Renal pelvis (tissue), 4 donors: Measurements from ENCODE around the gene CLEC16A. TPM values are rescaled to one million over a fixed set of nuclear protein-coding genes. Genes with fewer than 3 reads are reported as not detected.
"Not testable (repeated sequence)": the region's sequence is repeated elsewhere in the genome, so short reads cannot be mapped to it uniquely, and the experiment has no call there.

Source experiments
- DNase-seq: peaks from one replicate; pipeline ENCODE4 v3.0.0-alpha.2; 2013
- polyA plus RNA-seq, 3 donors: library from polyadenylated mRNA; unstranded; fragments of 120-200 nt; gene quantifications; one replicate each; pipeline ENCODE4 v1.2.1, GENCODE V29; 2013; ENCODE audit not compliant: insufficient read length in 3 of 3

The CLEC16A gene
- polyA plus RNA-seq, 3 donors = 22.5 to 26.3 (median 25.2) TPM

- no peak for DNase-seq
Observed at GRCh38 chr16:10923650-10924214, 20.6 kb upstream of the CLEC16A start.

- DNase-seq = not testable (repeated sequence)
Observed at GRCh38 chr16:10925285-10925684, 19.1 kb upstream of the CLEC16A start.

DNA sequence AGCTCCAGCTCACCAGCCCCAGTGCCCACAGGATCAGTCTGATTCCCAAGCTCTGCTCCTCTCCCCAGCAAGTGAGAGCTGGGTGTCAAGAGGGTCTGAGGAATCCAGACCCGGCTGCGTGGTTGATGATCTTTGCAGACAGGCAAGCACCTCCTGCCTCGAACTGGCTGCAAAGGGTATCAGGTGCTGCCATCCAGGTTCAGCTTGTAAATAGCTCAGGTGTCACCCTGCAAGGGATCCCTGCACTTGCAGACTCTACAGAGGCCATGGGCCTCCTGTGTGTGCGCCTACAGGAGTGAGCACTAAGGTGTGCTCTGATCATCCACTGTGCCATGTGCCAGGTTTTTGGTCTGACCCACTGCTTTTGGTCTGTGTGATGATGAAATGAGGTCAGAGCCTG, 18.3 kb upstream of the CLEC16A start:
- no peak for DNase-seq

DNA sequence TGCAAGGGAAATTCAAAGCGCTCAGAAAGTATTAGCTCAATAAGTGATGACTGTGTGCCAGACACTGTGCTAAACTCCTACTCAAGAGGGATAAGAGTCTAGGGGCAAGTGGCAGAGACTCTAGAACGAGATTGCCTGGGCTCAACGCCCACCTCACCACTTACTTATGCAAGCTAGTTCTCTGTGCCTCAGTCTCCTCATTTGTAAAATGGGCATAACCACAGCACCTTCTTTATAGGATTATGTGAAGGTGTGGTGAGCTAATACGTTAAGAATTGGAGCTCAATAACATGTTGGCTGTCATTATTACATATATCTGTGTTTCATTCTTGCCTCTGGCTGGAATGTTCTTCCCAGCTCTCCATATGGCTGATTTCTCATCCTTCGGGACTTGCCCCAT, 17.5 kb upstream of the CLEC16A start:
- DNase-seq = no peak

DNA sequence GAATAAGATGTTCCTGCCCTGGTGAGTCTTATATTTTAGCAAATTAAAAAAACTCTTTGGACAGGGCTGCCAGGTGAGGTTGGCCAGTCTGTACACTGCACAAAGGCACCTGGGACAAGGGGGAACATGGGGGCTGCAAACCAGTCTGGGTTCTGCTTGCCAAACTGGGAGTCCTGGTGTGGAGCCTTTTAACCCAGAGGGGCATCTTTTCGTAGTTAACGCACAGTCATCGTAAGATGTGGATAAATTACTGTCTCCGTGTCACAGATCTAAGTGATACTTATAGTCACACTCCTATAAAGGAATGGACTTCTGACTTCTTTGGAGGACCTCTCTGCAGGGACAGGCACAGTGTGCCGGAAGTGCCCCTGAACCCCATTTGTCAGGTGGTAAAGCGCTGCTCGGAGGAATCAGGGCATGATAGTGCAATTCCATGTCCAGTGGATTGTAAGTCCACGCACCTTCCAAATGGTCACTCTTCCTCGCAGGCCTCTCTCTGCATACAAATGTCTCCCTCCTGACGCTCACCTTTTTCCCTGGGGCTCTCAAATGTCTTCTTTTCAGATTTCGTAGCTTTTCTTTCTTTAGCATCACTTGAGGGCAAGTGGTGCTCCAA, 16.8 kb upstream of the CLEC16A start:
- DNase-seq = no peak

GRCh38 chr16:10929097-10929496, 15.3 kb upstream of the CLEC16A start:
- not testable (repeated sequence) for DNase-seq

DNA sequence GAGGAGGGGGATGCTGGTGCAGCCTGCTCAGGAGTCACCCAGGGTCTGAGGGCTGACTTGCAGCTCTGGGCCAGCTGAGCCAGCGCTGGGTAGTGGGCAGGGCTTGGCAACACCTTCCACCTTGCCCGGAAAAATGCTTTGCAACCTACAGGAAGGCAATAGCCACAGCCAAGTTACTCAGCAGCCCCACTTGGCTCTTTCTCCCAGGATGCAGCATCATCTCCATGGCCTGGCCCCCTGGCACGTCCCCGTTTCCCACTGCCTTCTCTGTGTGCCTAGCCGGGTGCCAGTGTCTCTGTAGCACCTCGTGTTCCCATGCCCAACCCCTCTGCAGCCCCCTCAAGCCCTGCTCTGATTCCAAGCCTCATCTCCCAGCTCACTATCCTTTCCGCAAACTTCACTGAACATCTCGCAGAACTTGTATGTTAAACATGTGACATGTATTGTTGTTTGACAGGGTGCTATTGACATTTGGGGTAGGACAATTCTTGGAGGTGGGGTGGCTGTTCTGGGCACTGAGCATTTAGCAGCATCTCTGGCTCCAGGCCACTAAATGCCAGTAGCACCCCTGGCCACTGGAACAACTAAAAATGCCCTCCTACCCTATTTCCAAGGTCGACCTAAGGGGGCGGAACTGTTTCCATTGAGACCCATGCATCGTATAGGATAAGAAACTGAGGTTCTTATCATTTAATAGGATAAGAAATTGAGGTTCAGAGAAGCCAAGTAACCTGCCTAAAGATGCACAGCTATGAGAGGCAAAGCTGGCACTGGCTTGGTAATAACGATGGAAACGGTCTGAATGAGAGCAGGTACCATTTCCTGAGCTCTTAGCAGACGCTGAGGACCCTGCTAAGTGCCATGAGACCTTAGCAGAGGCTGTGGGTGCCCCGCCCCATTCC, 14.3 kb upstream of the CLEC16A start:
- DNase-seq = no peak

DNA sequence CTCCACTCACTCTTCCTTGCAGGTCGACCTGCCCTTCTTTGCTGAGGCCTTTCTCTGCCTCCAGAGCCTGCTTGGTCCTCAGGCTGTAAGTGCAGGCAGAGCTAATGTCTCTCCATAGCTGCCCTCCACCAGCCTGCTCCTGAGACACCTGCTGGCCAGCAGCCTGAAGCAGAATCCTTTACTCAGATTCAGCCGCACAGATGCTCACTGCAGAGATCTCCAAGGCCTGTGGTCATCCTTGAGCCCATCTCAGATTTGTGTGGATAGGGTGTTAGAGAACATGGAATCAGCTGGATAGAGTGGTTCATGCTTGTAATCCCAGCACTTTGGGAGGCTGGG, 13.6 kb upstream of the CLEC16A start:
- no peak for DNase-seq

- no peak for DNase-seq
Observed at GRCh38 chr16:10931134-10931533, 13.2 kb upstream of the CLEC16A start.

GRCh38 chr16:10931977-10932632, 12.3 kb upstream of the CLEC16A start:
- no peak for DNase-seq

DNA sequence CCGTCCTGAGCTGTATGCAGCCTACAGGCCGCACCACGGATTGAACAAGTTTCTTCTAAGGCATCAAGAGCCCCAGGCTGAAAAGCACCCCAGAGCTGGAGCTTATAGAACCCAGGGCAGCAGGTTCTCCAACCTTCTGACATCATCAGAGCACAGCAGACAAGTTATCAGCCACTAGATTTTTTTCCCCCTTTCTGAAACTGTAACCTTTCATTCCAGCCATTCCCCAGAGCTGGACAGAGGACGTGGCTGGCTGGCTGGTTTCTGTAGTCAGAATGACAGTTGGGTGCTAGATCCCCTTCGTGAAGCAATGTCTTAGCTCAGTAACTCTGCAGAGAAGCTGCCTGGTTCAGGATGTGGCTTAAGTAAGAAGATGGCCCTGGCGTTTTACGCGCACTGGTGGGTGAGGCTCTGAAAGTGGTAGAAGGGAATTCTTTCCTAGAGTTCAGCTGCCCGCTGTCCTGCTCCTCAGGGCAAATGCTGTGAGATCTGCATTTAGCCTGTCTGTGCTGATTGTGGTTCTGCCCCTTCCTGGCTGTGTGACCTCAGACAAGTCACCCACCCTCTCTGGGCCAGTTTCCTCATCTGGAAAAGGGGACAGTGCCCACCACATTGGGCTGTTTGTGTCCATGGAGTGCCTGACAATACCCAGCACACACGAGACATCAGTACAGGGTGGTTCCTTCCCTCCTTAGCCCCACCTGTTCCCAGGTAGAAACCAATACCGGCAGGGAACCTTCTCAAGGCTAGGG, 11.2 kb upstream of the CLEC16A start:
- DNase-seq = no peak

DNA sequence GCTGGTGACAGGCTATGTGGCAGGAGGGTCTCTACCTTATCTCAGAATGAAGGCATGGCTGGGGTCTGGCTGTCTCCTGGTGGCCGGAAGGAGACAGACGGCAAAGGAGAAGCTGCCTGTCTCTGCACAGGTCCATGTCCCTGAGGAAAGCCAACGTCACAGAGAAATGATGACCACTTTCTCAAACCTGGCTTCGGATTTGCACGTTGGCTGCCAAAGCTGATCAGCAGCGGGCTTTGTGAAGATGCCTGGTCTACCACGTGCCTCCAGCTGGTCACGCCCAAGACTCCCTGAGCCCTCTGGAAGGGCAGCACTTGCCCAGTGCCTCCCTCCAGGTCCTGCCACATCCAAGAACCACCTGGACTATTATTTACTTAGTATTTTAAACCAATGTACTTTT, 10.5 kb upstream of the CLEC16A start:
- DNase-seq = no peak

DNA sequence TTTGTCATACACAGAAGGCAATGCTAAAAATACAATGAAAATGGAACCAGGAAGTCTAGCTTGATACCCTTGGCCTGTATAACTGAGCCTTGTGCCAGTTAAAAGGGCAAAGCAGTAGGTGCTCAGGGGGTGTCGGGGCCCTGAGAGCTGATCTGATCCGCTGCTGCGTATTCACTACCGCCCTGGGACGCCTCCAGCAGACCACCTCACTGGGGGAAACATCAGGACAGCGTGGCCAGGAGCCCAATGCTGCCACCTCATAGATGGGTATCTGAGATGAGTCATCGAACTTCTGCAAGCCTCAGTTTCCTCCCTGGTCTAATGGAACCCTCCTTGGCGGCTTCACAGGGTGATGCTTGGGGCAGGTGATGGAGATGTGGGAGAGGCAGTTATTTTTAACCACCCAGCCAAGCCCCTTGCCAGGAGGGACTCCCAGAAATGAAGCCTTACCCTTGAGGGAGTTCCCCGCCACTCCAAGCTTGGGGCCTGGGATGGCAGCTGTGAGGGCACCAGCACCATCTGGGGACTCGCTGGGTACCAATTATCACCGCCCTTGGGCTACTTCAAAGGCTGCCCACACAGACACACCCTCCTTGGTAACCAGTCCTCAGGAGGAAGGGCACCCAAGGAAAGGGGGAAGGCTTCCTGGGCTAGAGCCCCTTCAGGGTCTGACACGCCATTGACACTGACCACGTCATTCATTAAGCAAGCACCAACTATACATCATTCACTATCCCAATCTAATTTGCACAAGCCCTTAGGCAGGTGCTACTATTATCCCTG, 9.8 kb upstream of the CLEC16A start:
- no peak for DNase-seq

- DNase-seq = no peak
Observed at GRCh38 chr16:10935226-10935915, 9.0 kb upstream of the CLEC16A start.

- DNase-seq = no peak
Observed at GRCh38 chr16:10936272-10936984, 7.9 kb upstream of the CLEC16A start.

DNA sequence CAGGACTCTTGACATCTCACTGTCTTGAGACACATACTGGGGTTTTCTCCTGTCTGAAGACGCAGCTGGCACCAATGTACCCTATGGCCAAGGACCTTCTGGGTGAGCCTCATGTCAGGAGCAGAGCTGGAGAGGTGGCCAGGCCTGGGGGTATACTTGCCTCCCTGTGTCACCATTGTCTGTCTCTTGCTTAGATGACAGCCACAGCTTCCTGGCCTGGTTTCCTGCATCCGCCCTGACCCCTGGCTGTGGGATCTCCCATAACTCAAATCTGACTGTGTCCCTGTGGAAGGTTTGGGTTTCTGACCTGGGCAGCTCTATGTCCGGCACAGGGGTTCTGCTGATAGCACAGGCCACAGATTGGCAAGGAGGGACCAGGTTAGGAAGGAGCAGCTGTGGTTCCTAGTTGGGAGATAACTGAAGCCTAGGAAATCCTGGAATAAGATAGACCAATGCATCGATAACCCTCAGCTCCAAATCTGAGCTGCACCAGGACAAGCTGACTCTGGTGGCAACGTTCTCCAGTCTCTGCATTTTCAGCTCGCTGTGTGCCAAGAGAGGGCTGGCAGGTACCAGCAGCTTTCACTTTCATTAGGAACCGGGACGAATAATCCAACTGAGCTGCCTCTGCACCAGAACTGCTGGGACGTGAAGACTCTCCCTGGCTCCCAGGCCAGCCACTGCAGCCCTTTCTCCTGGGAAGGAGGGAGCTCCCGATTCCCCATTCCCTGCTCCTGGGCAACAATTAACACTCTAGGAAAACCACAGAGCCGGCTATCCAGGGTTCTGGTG, 7.1 kb upstream of the CLEC16A start:
- DNase-seq = no peak

DNA sequence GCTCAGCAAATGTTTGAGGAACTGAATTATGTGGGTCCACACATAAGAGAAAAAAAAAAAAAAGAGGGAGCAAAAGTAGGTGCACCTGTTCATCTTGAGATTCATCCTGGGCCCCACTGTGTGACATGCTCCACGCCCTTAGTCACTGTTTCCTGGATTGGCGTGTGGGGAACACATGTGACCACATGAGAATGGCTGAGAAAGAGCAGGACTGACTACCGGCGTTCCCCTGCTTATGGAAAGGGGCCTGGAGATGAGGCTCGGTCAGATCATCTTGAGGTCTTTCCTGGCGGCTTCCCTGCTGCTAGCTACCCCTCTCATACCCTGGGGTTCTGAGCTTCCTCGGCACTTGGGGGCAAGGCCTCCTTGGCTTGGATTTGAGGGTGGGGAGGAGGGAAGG, 6.0 kb upstream of the CLEC16A start:
- DNase-seq = no peak

DNA sequence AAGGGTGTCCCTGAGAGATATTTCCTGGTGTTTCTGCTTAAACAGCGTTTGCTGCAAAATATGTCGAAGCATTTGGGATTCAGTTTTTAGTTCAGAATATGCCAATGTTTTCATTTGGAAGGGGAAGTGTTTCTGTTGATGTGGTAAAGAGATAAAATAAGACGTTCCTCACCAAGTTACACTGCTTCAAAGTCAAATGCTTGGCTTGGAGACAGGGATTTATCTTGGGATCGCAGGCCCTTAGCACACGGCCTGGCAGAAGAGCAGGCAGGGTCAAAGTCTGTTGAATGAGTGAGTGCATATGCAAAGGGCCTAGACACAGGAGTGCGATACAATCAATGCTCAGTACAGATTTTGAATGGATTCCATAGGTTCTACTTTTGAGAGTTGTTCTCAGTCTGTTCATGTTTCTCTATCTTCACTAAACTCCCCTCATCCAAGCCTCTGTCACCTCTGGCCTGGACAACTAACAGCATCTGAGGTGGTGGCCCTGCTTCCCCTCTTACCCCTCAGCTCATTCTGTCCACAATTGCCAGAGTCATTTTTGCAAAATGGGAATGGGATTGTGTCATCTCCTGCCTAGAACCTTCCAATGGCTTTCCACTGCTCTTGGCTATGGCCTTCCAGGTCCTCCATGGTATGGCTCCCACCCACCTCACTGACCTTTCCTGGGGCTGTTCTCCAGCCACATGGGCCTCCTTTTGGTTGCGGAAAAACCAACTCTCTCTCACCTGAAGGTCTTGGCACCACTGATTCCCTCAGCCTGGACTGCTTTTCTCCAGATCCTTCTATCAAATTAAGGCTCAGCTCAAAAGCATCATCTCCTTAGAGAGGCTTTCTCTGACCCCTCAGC, 5.3 kb upstream of the CLEC16A start:
- no peak for DNase-seq
